Activated gamma-delta T cell treated with anti-CD3 and anti-CD28 coated beads, Interleukin-2, amount 50 U/mL, for 16 hours (primary cell): ENCODE data around the gene CLEC16A.

Experiments
- DNase-seq: peaks from one replicate; pipeline ENCODE4 v3.0.0-alpha.2; 2020; ENCODE audit warnings: low read depth

Gene CLEC16A

DNA sequence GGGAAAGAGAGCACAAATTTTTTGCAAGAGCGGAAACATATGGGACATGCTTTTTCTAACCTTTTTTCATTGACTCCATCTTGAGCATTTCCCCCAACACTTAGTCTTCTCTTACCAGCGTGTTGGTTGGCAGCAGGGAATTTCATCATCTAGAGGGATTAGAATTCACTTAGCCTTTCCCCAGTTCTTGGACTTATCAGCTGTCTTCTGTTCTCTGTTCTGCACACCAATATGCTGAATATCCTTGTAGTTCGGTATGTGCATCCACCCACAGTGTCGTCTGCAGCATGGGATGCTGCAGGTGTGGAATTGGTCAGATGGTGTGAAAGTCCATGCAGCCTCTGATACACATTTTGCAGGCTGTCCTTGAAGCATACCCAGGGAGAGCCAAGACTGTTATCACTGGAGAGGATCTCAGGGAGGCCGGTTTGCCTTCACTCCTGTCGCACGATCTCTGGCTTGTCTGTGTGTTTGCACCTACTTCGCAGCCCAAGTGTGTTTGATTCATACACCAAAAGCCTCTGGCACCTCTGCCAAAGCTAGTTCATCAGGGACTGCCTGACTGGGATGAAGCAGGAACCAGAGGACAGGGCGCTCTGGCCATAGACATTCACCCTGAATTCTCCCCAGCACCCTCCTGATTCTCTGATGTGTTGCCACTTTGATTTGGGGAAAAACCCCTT lies 218.4 kb downstream of the CLEC16A start:
- no peak for DNase-seq

DNA sequence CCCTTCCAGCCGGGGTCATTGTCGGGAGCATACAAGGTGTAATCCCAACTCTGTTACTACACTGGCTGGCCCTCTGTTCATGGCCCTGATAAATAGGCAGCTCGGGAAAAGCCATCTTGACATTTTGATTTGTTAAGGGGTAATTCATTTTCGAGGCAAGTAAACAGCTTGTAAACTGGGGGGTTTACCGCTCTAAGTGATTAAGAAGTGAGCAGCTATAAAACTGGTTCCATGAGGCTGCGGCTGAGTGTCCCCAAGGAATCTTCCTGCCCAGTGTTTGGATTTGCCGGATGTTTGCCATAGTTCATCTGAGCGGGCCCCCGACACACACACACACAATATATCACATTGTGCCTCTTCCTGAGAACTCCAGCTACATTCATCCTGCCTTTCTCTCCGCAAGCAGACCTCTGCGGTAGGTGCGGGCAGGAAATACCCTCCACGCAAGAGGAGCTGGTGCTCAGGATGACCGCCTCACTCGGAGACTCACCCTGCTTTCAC lies 219.4 kb downstream of the CLEC16A start:
- DNase-seq, result no peak

DNA sequence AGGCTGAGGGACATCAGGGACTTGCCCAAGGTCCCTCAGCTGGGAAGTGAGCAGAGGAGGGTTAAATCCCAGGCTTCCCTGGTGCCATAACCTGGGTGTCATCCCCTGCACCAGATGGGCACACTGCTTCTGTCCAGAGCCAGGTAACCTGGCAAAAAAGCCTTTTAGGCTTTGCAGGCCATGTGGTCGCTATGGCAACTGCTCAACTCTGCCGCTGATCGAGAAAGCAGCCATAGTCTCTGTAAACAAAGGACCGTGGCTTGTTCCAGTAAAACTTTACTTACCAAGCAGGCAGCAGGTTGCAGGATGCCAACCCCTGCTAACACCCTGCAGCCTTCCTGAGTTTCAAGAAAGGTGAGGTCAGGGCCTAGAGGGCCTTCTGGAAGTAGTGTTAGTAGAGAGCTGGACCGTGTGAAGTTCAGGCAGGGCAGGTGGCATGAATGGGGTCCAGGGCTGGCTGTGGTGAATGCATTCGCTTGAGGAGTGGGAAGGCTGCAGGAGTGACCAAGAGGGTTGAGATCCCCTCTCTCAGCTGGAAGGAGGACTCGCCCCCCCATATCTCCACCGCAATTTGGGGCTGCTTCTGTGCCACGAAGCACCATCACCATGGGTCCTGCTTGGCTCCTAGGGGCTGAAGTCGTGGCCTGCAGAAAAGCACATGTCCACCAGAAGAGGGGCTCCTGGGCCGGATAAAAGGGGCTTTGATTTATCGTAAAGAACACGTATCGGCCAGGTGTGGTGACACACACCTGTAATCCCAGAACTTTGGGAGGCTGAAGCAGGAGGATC lies 220.3 kb downstream of the CLEC16A start:
- no peak for DNase-seq

DNA sequence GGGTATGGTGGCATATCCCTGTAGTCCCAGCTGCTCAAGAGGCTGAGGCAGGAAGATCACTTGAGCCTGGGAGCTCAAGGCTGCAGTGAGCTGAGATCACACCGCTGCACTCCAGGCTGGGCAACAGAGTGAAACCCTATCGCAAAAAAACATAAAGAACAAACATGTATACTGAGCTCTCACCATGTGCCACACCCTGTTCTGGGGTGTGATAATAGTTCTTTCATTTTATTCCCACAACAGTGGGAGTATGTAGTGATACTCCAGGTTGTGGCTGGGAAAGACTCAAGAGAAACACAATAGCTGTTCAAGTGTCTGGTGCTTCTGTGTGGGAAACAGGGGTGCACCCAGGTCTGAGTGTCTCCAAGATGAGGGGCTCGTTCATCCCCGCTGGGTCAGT lies 221.0 kb downstream of the CLEC16A start:
- no peak for DNase-seq

DNA sequence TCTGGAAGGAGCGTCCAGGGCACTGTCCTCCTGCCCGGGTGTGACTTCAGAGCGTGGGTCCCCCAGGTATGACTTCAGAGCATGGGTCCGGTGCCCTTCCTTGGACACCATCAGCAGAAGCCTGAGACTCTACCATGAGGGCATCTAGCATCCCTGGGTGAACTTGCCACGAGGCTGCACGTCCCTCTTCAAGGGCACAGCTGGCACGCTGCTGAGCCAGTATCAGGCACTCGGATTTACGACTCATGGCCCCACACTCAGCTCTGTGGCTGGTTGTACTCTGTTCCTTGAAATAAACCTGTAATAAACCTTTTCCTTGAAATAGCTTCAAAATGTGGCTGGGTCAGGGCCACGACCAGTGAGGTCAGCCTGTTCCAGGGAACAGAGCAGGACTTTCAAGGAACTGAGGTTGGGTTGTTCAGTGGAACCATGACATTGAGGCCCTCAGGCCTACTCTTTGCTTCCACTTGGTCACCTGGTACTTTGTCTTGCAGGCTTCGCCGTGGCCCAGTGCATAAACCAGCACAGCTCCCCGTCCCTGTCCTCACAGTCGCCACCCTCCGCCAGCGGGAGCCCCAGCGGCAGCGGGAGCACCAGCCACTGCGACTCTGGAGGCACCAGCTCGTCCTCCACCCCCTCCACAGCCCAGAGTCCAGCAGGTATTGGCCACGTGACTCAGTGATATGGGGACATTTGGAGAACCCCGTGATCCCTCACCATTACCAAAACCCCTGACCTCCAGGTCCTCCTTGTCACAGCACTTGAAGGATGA lies 221.7 kb downstream of the CLEC16A start:
- DNase-seq, result no peak

DNA sequence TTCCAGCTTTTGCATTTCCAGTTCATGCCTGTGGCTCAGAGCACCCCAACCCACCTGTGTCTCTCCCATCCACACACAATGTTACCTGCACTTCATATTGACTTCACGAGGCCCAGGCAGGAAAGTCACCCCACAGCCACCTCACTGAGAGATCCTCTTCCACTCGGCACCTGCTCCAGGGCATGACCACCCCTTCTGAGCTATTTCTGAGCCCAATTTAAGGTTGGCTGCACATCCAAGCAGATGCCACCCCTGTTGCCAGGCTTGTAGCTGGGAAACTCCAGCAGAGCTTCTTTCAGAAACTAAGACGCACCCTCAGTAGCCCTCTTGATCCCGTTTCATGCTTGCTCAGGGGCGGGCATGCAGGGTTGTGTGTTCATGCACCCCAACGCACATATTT lies 223.2 kb downstream of the CLEC16A start:
- no peak for DNase-seq

DNA sequence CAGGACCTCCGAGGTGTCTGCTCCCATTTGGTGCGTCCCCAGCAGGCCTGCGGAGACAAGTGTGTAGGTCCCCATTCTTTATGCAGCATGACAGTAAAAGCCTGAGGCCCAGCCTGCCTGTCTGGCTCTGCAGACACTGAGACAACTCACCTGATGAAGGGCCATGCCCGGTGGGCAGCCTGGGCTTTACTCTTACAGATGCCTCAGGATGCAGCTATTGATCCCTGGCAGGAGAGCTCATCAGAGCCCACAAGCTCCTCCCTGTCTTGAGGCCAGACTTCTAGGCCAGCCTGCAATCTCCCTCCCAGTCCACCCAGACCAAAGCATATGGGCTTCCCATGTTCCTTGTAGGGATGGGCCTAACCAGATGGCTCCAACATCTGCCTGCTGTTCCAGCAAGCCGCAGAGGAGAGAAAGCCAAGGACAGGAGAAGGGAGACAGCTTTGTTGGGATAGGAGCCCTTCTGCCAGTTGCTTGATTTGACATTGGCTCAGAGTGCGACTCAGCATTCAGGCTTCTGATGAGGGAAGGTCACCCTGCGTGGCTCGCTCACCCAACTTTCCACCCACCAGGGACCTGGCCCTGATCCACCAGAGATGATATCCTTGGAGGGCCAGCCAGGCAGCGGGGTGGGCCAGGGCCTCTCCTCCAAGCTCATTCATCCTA lies 224.2 kb downstream of the CLEC16A start:
- DNase-seq, result no peak

DNA sequence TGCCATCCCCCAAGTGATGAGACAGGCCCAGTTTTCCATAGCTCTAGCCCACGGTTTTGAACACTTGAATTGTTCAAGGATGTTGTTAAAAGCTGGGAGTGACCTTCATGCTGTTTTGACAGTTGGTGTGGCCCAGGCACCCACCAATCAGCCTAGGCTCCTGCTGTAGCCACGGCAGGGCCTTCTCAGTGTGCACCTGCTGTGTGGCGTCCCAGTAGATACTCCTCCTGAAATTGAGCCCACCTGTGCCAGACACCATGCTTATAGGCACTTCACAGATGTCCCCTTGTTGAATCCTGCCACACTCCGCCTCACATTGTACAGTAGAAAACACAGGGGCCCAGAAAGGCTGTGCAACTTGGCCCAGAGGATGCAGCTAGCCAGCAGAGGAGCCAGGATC lies 225.3 kb downstream of the CLEC16A start:
- no peak for DNase-seq

DNA sequence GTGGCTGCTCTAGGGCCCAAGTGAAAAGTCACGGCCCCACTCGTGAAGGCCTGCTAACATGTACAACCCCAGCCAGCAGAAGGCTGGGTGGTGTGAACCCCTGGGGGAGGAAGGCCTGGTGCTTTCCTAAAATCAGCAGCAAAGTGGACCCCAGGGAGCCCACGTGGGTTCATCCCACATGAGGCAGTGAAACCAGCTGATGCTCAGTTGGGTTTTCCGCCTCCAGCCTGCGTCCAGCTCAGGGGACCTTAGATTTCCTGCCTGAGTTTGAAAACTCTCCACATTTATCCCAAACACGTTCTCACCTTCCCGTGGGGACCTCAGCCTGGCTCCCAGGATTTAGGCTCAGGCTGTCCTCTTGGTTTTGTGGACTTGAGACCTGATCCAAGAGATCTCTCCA lies 225.8 kb downstream of the CLEC16A start:
- DNase-seq, result no peak

DNA sequence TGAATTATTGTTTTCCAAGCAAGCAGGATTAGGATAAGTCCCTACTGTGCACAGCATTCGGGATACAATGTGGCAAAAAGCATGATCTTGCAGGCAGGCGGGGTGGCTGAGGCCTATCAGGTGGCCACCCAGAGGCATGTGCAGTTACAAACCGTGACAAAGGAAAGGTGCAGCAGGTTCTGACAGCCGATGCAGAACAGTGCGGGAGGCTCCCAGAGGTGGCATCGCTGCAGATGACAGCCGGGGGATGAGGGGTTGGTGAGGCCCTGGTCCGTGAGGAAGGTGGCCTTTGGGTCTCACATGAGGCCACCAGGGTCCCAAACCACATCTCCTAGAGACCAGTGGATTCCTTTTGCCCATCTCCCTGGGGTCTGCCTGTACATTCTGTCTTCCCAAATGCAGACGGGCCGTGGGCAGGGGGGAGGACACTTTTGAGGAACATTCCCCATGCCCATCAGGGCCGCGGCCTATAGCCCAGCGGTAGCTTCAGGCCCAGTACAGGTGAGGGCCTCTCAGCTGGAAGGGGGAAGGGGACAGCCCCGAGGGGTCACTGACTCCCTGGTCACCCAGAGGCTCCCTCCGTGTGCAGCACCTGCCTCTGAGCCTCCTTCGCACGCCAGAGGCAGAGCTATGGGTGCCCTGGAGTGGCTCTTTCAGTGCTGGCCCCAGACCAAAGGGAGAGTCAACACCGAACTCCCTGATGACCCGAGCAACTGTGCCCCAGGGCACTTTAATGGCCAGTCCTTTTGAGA lies 226.5 kb downstream of the CLEC16A start:
- DNase-seq, result no peak

DNA sequence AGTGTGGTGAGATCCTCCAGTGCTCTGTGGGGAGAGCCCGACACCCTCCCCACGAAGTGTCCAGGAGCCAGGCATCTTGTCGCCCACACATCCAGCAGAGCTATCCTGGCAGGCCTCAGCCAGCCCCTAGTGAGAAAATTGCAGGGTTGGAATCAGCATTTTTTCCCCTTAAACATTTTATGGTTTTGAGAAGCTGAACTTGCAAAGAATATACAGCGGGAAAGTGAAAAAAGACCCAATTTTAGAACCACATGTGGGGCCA lies 227.0 kb downstream of the CLEC16A start:
- DNase-seq, result no peak

DNA sequence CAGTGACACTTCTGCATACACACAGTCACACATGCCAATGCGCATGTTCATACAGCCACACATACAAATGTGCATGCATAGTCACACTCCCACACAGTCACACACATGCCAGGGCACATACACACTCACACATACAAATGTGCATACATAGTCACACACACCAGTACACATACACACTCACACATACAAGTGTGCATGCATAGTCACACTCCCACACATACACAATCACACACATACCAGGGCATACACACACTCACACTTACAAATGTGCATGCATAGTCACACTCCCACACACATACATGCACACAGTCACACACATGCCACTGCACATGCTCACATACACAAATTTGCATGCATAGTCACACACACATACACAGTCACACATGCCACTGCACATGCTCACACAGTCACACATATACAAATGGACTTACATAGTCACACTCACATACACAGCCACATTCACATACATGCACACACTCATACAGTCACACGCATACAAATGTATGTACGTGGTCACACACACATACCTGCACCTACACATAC lies 227.5 kb downstream of the CLEC16A start:
- no peak for DNase-seq

DNA sequence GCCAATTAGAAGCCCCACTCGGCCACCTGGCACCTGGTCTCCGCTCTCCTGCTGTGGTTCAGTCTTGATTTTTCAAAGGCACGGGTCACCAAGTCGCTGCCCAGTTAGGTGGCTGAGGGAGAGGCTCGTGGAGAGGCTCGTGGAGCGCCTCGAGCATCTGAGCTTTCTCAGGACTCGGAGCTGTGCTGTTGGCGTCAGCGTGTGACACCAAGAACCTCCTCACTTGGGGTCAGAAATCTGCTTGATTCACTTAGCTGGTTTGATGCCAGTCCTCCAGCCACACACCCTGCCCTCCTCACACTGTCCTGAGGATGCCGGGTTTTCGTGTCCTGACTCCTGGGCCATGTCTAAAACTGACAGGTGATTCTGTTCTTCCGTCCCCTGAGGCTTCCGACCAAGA lies 229.1 kb downstream of the CLEC16A start:
- no peak for DNase-seq

DNA sequence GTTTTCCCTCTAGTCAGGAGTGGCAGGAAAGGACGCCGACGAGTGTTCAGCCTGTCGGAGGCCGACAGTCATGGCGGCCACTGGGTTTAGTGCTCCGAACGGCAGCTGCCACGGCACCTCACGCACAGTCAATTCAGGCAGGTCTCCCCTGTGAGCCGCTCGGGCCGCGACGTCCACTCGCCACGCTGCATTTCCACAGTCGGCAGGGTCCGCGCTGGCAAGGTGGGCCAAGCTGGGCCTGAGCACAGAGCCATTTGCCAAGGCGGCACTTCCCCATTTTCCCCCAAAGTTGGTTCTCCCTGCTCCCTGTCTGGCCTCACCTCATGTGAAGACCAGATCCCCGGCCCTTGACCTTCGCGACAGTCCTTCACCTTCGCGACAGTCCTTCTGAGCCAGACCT lies 229.8 kb downstream of the CLEC16A start:
- no peak for DNase-seq

DNA sequence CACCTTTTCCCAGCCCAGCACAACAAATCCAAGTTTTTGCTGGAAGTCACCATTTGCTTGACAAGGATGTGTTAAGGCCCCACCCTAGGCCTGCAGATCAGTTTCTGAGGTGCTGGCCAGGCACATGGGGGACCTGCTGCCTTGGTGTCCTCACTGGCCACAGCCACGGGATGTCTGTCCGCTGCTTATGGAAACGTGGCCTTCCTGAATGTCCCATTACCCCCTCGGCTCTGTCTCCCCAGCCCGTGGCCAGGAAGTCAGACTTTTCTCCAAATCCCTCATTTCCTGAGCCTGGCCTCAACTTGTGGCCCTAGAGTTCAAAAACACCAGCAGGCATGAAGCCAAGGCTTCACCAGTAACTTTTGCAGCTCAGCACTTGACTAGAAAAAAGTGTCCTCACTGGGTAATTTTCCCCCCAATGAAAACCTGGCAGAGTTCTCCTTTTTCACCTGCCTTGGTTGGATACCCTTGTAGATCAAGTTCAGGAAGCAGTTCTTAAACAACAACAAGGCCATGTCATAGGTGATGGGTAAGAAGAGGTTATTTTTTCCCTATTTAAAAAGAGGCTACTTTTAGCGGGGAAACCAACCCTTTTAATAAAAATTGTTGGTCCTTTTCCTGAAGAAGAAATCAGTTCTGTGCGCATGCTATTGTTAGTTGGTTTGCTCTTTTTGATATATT lies 230.9 kb downstream of the CLEC16A start:
- no peak for DNase-seq

DNA sequence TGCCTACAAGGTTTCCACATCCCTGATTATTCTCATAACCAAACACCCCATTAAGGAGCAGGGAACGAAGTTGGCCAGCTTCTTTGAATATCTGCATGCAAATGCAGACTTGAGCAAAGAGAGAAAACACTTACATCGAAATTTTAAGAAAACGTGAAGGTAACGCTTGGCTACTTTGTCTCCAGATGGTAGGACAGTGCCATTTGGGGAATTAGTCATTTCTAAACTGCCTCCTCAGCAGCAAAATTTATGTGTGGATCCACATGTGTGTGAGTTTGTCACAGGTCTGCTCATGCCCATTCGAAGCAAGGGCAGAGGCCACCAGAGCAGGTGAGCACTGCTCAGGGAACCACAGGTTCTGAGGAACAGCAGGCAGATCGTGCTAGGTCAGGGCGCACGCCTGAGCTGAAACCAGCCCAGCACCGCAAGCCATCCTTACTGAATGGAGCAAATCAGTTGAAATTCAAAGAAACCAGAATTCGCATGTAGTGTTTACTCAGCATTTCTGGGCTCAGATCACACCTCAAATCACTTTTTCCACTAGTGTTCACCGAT lies 231.5 kb downstream of the CLEC16A start:
- DNase-seq, result no peak

DNA sequence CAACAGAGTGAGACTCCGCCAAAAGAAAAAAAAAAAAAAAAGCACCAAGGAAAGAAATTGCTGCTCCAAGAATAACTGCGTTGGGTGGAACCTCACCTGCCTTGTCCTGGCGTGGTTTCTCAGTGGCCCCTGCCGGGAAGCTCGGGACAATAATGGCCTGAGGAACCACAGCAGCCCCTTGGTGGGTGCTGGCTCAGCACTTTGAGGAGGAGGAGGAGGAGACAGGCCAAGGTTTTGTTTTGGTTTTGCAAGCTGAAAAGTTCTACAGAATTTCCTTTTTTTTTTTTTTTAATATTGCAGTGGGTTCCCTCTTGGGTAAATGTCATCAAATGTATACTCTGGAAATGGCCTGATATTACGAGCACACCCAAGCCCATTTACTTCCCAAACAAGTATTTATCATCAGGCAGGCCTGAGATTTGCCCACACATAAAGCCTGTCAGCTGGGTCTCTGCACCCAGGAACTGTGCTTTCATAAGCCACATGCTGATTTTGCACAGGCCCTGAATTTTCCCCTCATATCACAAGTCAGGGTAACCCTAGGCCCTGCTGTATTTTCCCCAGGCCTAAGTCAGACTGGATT lies 233.3 kb downstream of the CLEC16A start:
- no peak for DNase-seq

DNA sequence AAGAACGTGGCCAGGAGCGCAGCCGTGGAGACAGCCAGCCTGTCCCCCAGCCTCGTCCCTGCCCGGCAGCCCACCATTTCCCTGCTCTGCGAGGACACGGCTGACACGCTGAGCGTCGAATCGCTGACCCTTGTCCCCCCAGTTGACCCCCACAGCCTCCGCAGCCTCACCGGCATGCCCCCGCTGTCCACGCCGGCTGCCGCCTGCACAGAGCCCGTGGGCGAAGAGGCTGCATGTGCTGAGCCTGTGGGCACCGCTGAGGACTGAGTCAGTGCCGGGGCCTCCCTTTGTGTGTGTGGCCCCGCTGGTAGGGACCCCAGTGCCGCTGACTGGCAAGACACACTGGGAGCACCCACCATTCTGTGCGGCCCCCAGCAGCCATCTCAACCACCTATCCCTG lies 234.1 kb downstream of the CLEC16A start:
- no peak for DNase-seq

DNA sequence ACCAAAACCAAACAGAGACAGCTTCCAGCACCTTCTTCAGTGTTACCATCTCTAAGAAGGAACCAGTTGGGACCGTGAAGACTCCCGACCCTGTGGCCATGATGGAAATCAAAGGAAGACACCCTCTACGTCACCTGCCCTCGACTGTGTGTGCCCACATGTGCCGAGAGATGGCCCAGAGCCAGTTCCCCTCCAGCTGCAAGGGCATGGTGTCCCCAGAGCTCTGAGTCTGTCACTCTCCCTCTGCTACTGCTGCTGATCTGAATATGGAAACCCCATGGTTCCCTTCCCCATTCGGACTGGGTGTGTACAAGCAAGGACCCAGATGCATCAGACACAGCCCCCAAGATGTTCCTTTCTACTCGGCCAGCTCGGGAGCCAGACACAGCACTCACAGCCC lies 235.2 kb downstream of the CLEC16A start:
- no peak for DNase-seq

DNA sequence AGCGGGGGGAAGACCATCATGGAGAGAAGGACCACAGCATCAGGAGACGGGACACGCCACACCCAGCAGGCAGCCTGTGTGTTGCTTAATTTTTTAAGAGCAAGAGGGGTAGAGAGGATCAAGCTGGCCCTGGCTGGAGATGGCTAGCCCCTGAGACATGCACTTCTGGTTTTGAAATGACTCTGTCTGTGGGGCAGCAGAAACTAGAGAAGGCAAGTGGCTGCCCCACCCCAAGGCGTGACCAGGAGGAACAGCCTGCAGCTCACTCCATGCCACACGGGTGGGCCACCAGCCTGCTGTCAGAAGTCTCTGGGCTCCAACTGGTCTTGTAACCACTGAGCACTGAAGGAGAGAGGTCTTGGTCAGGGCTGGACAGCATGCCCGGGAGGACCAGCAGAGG lies 236.1 kb downstream of the CLEC16A start:
- no peak for DNase-seq
